Gastrocnemius medialis (tissue), 4 donors: ENCODE data around the gene CFAP46.

Source experiments
- CTCF ChIP-seq, 5 experiments: fragments of 450-650 bp in 3 of 5; fragments of 200-600 bp in 2 of 5; sonication (generic) in 2 of 5; IDR thresholded peaks in 4 of 5; conservative IDR thresholded peaks in 1 of 5; 1 replicate in 4 of 5; 2 replicates in 1 of 5; pipeline ENCODE4 v1.5.1; 2016 to 2019; ENCODE audit warnings: antibody characterized with exemption in 5 of 5, mild to moderate bottlenecking in 3 of 5, moderate library complexity in 3 of 5
- POLR2A ChIP-seq, 2 donors: fragments of 450-650 bp; IDR thresholded peaks; one replicate each; pipeline ENCODE4 v1.6.1; 2017; ENCODE audit warnings: antibody characterized with exemption in 2 of 2, mild to moderate bottlenecking in 2 of 2, moderate library complexity in 2 of 2

- no peak for TF ChIP-seq CTCF (IDR thresholded peaks at IDR 0.05 in 4 of 5, conservative IDR thresholded peaks at IDR 0.05 in 1 of 5)
- TF ChIP-seq POLR2A (IDR thresholded peaks at IDR 0.05) = no peak
Measured at GRCh38 chr10:132884691-132885271, 57.6 kb downstream of the CFAP46 start.
